HG02885 (cell line): ENCODE data around the gene TRAPPC14.

Source experiments
- ATAC-seq: cut with Tn5 transposase; IDR thresholded peaks from one replicate; pipeline ENCODE4 v1.9.1; 2021; ENCODE audit warnings: mild to moderate bottlenecking; ENCODE audit not compliant: unreplicated experiment, poor library complexity

TRAPPC14 gene

DNA sequence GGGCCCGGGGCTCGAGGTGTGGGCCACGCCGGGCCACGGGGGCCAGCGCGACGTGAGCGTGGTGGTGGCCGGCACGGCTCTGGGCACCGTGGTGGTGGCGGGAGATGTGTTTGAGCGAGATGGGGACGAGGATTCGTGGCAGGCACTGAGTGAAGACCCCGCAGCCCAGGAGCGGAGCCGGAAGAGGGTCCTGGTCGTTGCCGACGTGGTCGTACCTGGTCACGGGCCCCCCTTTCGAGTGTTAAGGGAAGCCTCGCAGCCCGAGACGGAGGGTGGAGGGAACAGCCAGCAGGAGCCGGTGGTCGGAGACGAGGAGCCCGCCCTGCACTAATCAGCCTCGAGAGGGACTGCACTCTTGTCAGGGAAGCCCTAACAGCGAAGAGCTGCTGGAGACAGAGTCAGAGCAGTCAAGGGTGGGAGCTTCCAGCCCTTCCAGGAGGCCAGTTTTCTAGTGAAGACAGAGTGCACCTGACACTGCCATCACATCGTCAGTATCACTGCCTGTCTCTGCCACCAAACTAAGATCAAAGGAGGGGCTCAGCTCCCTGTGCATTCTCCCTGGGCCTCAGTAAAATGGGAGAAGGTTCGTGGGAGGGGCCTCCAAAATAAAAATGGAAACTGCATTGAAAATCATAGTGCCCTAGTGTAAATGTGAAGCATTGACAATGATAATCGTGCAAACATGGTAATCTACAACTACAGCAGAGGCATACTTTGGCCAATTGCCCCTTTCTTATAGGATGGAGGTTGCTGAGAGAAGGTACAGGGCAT lies 30.5 kb downstream of the TRAPPC14 start:
- no peak for ATAC-seq

DNA sequence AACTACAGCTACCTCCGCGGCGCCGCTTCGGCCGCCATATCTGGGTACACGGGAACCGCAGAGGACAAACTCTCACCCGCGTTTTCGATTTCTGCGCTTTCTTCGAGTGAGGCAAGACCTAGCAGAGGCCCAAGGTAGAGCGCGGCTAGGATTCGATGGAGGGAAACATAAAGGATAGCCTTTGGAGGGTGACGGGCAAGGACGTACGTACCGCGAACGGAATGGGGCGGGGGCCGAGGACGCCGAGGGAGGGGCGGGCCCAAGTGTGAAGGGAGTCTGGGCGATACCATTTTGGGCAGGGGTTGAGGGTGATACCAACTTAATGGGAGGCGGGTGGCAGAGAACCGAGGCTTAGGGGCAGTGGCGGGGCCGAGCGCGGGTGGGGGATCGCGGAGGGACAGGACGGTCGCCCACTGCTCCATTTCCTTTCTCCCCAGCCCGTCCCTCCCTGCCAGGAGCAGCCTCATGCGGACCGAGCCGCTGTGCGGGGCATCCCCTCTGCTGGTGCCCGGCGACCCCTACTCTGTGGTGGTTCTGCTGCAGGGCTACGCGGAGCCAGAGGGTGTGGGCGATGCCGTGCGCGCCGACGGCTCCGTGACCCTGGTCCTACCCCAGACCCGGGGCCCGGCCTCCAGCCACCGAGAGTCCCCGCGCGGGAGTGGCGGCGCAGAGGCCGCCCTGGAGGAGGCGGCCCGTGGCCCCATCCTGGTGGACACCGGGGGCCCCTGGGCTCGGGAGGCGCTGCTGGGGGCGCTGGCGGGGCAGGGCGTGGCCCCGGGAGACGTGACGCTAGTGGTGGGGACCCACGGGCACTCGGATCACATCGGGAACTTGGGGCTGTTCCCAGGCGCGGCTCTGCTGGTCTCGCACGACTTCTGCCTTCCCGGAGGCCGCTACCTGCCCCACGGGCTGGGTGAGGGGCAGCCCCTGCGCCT lies 31.3 kb downstream of the TRAPPC14 start, which contains the start of gene MBLAC1:
TSS of gene MBLAC1 (plus strand) at position 37 of the 935 bp plus-strand sequence. CDS start at position 466, 429 bp downstream.
- ATAC-seq = peak; percentile 65

DNA sequence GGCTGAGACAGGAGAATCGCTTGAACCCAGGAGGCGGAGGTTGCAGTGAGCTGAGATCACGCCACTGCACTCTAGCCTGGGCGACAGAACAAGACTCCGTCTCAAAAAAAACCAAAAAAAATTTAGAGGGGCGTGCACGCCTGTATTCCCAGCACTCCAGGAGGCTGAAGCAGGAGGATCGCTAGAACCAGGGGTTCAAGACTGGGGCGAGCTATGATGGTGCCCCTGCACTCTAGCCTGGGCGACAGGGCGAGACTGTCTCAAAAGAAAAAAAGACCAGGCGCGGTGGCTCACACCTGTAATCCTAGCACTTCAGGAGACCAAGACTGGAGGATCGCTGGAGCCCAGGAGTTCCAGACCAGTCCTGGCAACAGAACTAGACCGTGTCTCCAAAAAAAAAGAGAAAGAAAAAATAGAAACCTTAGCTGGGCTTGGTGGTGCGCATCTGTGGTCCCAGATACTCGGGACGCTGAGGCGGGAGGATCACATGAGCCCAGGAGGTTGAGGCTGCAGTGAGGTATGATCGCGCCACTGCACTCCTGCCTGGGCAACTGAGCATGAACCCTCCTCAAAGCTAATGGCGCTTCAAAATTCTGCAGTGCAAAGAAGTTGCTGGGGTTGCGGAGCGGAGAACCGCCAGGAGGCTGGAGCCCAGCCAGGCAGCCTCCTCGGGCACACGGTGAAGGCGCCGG lies 32.1 kb downstream of the TRAPPC14 start:
- ATAC-seq = no peak

DNA sequence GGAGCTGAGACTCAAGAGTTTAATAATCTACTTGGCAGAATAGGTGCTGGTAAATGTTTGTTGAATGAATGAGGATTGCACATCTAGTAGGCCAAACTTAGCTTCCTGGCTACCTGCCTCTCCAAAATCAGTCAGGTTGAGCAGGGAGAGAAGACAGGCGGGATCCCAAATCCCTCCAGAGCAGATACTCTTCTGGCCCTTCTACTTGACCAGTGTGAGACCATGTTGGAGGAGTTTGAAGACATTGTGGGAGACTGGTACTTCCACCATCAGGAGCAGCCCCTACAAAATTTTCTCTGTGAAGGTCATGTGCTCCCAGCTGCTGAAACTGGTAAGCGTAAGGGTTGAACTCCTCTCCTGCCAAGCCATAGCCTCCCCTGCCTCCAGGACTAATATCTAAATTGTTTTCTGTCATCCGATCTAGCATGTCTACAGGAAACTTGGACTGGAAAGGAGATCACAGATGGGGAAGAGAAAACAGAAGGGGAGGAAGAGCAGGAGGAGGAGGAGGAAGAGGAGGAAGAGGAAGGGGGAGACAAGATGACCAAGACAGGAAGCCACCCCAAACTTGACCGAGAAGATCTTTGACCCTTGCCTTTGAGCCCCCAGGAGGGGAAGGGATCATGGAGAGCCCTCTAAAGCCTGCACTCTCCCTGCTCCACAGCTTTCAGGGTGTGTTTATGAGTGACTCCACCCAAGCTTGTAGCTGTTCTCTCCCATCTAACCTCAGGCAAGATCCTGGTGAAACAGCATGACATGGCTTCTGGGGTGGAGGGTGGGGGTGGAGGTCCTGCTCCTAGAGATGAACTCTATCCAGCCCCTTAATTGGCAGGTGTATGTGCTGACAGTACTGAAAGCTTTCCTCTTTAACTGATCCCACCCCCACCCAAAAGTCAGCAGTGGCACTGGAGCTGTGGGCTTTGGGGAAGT lies 34.0 kb downstream of the TRAPPC14 start:
- no peak for ATAC-seq

DNA sequence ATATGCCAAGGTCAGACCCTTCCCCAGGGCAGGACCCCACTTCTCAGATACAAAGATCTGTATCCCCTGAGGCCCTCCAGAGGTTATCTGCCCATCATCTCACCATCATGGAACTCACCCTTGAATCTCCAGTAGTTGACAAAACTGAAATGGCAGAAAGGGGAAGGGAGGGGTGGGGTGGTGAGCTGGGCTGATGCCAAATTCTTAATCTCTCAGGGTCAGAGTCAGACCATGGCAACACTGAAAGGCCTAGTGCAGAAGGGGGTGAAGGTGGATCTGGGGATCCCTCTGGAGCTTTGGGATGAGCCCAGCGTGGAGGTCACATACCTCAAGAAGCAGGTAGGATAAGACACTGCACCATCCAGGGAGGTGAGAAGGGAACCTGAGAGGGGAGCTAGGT lies 36.0 kb downstream of the TRAPPC14 start:
- ATAC-seq = no peak

DNA sequence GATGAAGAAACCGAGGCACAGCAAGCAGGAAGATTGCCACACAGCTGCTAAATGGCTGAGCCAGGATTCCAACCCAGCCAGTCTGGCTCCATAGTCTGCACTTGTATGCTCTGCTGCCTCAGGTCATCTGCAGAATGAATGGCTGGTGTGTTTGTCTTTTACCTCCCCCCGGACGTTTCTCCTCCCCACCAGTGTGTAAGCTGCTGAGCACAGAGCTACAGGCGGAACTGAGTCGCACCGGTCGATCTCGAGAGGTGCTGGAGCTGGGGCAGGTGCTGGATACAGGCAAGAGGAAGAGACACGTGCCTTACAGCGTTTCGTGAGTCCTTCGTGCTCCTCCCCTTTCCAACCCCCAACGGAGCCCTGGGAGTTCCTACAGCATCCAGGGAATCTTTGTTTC lies 36.5 kb downstream of the TRAPPC14 start:
- ATAC-seq = no peak

DNA sequence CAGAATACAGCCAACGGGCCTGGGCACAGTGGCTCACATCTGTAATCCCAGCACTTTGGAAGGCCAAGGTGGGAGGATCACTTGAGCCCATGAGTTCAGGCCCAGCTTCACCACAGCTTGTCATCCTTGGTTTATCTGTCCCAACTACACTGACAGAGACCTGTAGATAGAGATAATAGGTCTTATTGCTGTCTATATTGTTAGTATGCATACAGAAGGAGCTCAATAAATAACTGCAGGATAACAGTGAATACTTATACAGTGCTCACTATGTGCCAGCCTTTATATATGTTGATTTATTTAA lies 37.8 kb downstream of the TRAPPC14 start:
- ATAC-seq = no peak

DNA sequence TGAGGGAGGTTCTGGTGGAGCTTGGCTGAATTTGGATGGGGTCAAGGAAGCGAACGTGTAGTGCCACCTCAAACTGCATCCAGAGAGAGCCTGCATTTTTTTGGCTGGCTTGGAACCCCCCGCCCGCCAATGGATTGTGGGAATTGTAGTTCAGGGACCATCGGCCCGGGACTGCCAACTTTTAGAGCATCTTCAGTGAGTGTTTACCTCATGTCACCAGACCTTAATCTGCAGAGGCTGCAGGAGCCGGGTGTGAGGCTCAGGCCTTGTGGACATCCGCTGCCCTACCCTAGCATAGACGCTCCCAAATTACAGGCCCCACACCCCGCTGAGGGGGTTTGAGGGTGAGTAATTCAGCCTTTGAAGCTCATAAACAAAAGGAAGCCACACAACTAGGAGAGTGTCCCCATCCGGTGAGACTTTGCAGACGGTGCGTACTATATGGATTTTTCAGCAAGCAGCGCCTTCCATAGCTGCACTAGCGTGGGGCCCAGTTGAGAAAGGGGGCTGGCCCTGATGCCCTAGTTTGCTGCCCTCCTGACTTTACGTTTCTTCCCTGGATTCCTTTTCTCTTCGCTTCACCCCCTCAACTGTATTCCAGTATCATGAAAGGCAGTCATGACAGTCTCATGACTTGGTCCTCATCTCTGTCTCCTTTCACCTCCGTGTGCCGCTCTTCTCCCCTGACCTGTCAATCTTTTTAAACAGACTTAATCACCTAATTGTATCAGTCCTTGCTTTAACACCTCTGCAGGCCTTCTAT lies 38.4 kb downstream of the TRAPPC14 start:
- peak; percentile 27 for ATAC-seq

DNA sequence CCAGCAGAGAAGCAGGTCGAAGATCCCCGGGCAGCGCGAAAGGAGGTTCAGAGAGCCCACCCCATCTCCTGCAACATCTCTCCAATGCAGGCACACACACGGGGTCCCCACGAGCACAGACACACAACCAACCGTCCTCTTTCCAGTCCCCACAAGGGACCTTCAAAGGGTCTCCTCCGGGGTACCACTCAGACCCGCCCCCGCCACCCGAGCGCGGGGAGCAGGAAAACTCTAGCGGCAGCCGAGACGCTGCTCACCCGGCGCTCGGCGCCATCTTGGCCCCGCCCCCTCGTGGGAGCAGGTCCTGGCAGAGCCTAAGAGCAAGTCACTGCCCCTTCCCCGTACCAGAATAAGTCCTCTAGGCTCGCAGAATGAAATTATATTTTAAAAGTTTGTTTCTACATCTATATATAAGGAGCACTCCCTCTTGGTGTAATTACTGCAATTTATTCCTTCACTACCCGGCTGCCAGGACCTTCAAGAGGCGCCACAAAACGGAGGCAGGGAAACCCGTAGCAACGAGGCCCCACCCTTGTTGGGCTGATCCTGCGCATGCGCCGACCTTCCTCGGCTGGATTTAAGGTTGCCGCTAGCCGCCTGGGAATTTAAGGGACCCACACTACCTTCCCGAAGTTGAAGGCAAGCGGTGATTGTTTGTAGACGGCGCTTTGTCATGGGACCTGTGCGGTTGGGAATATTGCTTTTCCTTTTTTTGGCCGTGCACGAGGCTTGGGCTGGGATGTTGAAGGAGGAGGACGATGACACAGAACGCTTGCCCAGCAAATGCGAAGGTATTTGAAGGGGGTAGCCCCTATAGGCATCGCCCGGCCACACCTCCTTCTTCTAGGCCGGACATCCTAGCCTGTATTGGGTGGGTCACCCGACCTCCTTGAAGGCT lies 39.2 kb downstream of the TRAPPC14 start, which contains the start of the genes CNPY4 and TAF6:
TSS of gene CNPY4 (plus strand) at position 563 of the 898 bp plus-strand sequence. CDS start at position 674, 111 bp downstream.
TSS of gene TAF6 (minus strand) at position 287 of the 898 bp plus-strand sequence. CDS start 5,149 bp downstream, outside the sequence.
- ATAC-seq = peak; percentile 78

DNA sequence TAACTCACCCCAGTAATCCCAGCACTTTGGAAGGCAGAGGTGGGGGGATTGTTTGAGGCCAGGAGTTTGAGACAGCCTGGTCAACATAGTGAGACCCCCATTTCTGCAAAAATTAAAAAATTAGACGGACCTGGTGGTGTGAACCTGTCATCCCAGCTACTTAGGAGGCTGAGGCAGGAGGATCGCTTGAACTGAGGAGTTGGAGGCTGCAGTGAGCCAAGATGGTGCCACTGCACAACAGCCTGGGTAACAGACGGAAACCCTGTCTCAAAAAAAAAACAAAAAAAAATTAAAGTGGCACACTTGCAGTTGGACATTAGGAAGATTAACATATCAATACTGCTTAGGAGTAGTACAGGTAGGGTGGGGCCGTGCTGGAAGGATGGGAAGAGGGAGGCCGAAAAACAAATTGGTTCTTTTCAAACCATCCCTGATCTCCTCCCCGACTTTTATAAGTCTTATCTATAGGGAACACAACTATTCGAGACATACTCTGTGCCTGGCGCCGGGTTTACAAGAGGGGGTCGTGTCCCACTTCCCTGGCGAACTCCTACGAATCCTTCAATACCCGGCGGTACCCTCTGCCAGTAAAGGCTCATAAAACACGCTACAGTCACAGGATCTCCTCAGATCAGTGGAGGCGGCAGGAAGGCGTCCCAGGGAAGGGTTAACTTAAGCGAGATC lies 40.0 kb downstream of the TRAPPC14 start:
- ATAC-seq = no peak

DNA sequence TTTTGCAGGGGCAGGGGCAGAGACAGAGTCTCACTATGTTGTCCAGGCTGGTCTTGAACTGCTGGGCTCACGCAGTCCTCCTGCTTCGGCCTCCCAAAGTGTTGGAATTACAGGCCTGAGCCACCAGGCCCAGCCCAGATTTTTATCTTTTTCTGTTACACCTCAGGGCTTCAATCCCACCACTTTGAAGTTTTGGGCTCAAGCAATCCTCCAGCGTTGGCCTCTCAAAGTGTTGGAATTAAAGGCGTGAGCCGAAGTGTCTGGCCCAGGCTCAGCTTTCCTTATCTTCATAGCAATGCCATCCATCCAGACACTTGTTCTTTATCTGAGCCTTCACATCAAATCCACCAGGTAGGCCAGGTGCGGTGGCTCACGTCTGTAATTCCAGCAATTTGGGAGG lies 43.5 kb downstream of the TRAPPC14 start:
- ATAC-seq = no peak

DNA sequence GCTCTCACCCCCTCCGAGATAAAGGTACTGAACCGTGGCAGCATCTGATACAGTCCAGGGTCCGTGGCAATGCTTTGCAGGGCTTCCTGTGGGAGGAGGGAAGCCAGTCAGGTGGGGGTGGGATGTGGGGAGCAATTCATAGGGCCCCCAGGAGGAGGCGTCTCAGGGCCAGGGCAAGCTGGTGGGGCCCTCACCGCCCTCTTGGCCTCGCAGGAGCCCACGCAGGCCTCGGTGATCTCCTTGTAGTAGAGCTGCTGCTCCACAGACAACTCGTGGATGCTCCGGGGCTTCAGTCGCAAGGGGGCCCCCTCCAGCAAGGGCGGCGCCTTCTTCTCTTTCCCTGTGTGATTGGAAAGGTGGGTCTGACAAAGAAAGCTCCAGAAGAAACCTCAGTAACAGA lies 46.6 kb downstream of the TRAPPC14 start:
- ATAC-seq = no peak

DNA sequence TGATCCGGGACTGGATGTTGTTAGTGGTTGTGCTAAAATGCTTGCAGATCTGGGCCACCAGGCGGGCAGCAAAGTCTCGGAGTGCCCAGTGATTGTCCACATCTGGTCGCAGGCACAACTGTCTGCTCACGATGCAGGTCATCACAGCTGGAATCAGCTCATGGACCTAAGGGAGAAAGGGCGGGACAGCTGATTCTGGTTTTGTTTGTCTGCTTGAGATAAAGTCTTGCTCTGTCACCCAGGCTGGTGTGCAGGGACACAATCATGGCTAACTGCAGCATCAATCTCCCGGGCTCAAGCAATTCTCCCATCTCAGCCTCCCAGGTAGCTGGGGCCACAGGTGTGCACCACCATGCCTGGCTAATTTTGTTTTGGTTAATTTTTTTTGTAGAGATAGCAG lies 47.4 kb downstream of the TRAPPC14 start:
- ATAC-seq = no peak

DNA sequence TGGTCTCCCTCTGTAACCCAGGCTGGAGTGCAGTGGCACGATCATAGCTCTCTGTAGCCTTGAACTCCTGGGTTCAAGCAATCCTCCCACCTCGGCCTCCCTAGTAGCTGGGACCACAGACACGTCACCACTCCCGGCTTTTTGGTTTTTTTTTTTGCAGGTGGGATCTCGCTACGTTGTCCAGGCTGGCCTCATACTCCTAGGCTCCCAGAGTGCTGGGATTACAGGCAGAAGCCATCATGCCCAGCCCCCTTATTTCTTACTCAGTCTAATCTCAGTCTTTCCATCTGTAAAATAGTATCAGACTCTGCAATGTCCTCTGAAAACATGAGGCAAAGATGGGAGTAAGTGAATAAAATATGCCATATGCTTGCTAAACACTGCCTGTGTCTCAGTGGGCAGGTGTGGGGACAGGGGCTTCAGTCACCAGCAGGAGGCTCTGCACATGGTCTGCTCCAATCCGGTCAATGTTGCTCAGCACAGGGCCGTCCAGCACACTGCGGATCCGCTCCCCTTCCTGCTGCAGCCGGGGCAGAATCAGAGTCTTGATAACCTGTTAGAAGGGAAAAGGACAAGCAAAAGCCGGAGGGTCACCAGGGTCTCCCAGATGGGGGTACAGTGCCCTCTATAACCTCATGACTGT lies 48.9 kb downstream of the TRAPPC14 start:
- no peak for ATAC-seq

DNA sequence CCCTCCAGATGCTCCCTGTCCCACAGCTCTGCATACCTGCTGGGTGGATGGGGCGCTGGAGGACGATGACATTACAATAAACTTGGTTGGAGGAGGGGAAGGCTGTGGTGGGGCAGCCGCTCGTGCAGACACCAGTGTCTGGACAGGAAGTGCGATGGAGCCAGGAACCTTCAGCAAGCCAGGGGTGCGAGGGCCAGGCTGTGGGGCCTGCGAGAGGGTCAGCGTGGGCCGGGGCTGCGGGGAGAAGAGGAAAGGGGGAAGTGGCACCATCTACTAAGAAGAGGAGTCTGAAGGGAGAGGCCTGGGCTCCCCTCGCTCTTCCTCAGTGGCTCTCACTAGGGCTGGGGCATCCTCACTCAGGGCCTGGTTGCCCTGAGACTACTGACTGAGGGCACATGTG lies 50.6 kb downstream of the TRAPPC14 start:
- ATAC-seq = no peak

DNA sequence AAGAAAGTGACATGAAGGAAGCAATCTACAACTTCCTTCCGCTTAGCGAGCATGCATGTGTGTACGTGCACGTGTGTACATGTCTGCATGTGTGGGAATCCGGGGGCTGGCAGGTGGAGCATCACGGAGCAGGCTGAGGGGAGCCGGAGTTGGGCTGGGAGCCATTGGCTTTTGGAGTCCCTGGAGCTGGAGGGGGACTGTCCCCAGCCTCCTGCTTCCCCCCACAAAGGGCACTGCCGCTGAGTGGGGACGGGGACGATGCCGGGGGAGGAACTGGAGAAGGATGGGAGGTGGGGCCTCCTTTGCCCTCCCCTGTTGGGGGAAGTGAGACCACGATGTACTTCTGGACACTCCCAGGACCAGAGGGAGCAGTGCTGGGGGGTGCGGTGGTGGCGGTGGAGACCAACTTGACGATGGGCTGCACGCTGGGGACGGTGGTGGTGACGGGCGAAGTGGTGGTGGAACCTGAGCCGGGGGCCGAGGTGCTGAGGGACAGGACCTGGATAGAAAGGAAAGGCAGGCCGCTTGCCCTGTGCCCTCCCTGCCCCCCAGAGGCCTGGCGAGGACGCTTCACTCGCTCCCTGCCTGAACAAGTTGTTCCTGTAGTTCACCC lies 51.3 kb downstream of the TRAPPC14 start:
- ATAC-seq = no peak
